Hematopoietic multipotent progenitor cell treated with erythropoietin and hydrocortisone succinate and interleukin-3 and kit ligand, for 8 days (in vitro differentiated cells): Measurements from ENCODE around the gene DNAJB13.

Source experiments
- DNase-seq: peaks from one replicate; pipeline ENCODE4 v3.0.0-alpha.2; 2015

The DNAJB13 gene

DNA sequence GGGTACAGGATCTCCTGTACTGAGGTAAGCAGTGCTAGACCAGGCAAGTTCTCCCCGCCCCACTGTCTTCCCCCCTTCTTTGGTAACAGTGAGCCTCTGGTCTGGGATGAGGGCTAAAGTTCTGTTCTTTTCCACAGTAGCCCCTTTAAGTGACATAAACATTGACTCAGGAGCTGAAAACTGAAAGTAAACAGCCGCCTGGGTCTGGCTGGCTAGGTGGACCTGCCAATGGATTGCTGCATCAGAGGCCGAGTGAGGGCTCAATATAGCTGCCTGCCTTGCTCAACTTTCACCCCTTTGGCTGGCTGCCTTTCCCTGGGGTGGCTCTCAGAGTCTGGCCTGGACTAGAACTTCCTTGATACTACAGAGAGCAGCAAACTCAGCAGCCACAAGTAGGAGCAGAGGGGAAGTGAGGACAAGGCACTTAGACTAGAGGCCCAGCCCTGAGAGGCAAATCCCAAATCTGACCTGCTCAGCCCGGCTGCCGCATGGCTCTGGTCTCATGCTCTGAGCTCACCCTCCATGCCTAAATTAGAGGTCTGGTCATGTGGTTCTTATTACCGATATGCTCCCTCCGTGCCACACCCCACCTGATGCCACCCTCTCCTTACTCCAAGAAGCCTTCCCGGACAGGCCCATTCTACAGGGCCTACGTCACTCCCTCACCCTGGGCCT lies 67.6 kb downstream of the DNAJB13 start:
- peak; percentile 22 for DNase-seq

DNA sequence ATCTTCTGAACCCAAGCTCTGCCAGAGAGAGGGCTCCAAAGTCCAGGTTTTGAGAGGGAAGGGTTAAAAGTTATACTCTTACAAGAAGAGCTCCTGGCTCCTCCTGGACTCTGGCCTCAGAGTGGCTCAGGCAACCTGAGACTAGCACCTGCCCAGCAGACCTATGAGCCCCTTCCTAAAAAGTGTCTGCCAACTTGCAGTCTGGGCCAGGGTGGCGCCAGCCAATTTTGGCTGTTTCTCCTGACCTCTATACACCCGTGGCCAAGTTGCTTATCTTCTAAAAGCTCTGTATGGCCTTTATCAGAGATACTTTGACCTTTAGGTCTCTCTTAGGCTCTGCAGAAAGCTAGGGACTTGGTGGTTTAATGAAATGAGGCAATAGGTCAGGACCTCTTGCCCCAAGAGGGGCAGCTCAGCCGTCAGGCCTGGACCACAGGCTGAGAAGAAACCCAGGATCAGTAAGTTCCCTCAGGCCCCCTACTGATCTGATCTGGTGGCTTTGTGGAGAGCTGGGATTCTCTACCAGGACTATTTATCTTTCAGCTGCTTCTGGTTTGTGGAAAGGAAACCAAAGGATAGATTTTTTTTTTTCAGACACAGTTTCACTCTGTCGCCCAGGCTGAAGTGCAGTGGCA lies 68.4 kb downstream of the DNAJB13 start:
- peak; percentile 25 for DNase-seq

DNA sequence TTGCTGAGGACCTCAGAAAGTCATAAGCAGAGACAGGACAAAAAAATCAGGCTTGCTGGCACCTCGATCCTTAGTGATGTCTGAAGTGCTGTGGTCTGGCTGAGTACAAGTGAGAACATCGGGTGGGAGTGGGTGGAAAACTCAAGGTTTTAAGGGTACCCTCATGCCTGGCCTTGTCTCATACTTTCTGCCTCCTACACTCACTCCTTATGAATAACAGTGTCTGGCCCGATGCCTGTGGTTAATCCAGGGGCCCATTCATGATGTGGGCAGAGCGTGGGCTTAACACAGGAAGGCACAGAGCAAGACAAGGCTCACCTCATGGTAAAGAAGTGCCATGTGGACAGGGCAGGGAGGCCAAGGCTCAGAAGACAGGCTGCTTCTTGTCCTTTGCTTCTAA lies 69.0 kb downstream of the DNAJB13 start:
- DNase-seq = no peak
